Spleen (tissue), 7 donors: Measurements from ENCODE around the gene PPDPF.

ENCODE experiments used
- POLR2A ChIP-seq, 3 donors: fragments of 450-650 bp; IDR thresholded peaks; one replicate each; pipeline ENCODE4 v1.5.1; 2017; ENCODE audit warnings: antibody characterized with exemption in 3 of 3, mild to moderate bottlenecking in 1 of 3
- TF ChIP-seq, protein P1 (sequence below), 11 experiments: fragments of 200-600 bp in 7 of 11; fragments of 450-650 bp in 4 of 11; sonication (generic) in 4 of 11; IDR thresholded peaks in 8 of 11; conservative IDR thresholded peaks in 3 of 11; 1 replicate in 7 of 11; 2 replicates in 4 of 11; pipeline versions ENCODE4 v1.4.0 to v1.8.0; 2016 to 2021; ENCODE audit warnings: antibody characterized with exemption in 11 of 11, inconsistent platforms in 4 of 11, mild to moderate bottlenecking in 1 of 11
- donor health status: DM: no; HTN: no; CAD: no; lungs with moderate emphysema.
- donor health status: DM: no; HTN: no; CAD: no.
- donor health status: DM: no; HTN: no; CAD: no.

DNA sequence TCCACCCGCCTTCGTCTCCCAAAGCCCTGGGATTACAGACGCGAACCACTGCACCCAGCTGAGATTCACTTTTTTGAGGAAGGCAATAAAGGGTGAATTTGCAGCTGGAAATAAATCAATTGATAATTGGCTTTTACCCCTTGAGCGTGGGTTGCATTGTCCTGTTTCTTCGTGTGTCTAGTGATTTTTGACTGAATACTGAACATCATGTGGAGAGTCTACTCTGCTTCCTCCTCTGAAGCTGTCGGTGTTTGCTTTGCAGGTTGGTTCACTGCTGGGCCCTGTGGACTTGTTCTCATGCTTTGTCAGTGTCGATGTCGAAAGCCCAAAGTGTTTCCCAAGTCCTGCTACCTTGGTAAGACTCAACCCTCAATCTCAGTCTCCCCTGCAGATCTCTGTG, 15.9 kb upstream of the PPDPF start:
- TF ChIP-seq, protein P1, sequence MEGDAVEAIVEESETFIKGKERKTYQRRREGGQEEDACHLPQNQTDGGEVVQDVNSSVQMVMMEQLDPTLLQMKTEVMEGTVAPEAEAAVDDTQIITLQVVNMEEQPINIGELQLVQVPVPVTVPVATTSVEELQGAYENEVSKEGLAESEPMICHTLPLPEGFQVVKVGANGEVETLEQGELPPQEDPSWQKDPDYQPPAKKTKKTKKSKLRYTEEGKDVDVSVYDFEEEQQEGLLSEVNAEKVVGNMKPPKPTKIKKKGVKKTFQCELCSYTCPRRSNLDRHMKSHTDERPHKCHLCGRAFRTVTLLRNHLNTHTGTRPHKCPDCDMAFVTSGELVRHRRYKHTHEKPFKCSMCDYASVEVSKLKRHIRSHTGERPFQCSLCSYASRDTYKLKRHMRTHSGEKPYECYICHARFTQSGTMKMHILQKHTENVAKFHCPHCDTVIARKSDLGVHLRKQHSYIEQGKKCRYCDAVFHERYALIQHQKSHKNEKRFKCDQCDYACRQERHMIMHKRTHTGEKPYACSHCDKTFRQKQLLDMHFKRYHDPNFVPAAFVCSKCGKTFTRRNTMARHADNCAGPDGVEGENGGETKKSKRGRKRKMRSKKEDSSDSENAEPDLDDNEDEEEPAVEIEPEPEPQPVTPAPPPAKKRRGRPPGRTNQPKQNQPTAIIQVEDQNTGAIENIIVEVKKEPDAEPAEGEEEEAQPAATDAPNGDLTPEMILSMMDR (IDR thresholded peaks at IDR 0.05 in 8 of 11, conservative IDR thresholded peaks at IDR 0.05 in 3 of 11) = no peak
- no peak for TF ChIP-seq POLR2A (IDR thresholded peaks at IDR 0.05)
